Hindlimb muscle (tissue), 1 donor: Measurements from ENCODE around the gene FSD1L. TPM values are rescaled to one million over a fixed set of nuclear protein-coding genes. Genes with fewer than 3 reads are reported as not detected.
"Not testable (repeated sequence)": the region's sequence is repeated elsewhere in the genome, so short reads cannot be mapped to it uniquely, and the experiment has no call there.

ENCODE experiments used
- DNase-seq: peaks from one replicate; pipeline ENCODE4 v3.0.0-alpha.2; 2013
- polyA plus RNA-seq: library from polyadenylated mRNA; unstranded; fragments of 120-200 nt; gene quantifications from one replicate; pipeline ENCODE4 v1.2.1, GENCODE V29; 2013; ENCODE audit not compliant: insufficient read length

FSD1L gene
- polyA plus RNA-seq, 1 donor = 18.1 TPM

DNA sequence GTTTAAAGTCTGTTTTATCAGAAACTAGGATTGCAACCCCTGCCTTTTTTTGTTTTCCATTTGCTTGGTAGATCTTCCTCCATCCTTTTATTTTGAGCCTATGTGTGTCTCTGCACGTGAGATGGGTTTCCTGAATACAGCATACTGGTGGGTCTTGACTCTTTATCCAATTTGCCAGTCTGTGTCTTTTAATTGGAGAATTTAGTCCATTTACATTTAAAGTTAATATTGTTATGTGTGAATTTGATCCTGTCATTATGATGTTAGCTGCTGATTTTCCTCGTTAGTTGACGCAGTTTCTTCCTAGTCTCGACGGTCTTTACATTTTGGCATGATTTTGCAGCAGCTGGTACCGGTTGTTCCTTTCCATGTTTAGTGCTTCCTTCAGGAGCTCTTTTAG, 132.1 kb downstream of the FSD1L start:
- not testable (repeated sequence) for DNase-seq

DNA sequence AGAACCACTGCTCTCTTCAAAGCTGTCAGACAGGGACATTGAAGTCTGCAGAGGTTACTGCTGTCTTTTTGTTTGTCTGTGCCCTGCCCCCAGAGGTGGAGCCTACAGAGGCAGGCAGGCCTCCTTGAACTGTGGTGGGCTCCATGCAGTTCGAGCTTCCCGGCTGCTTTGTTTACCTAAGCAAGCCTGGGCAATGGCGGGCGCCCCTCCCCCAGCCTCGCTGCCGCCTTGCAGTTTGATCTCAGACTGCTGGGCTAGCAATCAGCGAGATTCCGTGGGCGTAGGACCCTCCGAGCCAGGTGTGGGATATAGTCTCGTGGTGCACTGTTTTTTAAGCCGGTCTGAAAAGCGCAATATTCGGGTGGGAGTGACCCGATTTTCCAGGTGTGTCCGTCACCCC, 133.7 kb downstream of the FSD1L start:
- not testable (repeated sequence) for DNase-seq

- no peak for DNase-seq
Observed at GRCh38 chr9:105593145-105593544, 145.3 kb downstream of the FSD1L start.

Other genes with a start within 250 kb of the FSD1L start
- 16.9 TPM for gene SLC44A1, start 203.4 kb upstream of the FSD1L start, polyA plus RNA-seq
- gene FKTN, start 110.1 kb downstream of the FSD1L start, polyA plus RNA-seq = 14.6 TPM
- 18.6 TPM for gene TAL2, start 214.4 kb downstream of the FSD1L start, polyA plus RNA-seq
- gene TMEM38B, start 246.5 kb downstream of the FSD1L start, polyA plus RNA-seq = 71.4 TPM